Vagina (tissue), 2 donors: ENCODE data around the gene TMEM108. TPM values are rescaled to one million over a fixed set of nuclear protein-coding genes. Genes with fewer than 3 reads are reported as not detected.

ENCODE experiments used
- DNase-seq, 2 donors: peaks; one replicate each; pipeline ENCODE4 v3.0.0-alpha.2; 2017; ENCODE audit errors: extremely low spot score in 2 of 2
- H3K27ac ChIP-seq: fragments of 200-600 bp; sonication (generic); one replicate; pipeline ENCODE4 v1.5.1; 2019
- H3K27me3 ChIP-seq: fragments of 200-600 bp; sonication (generic); one replicate; pipeline ENCODE4 v1.5.1; 2019
- H3K36me3 ChIP-seq, 2 donors: fragments of 200-600 bp; sonication (generic); one replicate each; pipeline ENCODE4 v1.5.1; 2017 to 2019
- H3K4me1 ChIP-seq: fragments of 200-600 bp; sonication (generic); one replicate; pipeline ENCODE4 v1.5.1; 2019
- H3K4me3 ChIP-seq, 2 donors: fragments of 200-600 bp; sonication (generic); 1 replicate in 1 of 2; 2 replicates in 1 of 2; pipeline ENCODE4 v1.5.1; 2016 to 2019
- H3K9me3 ChIP-seq: fragments of 200-600 bp; sonication (generic); one replicate; pipeline ENCODE4 v1.5.1; 2019
- POLR2A ChIP-seq, 2 donors: fragments of 450-650 bp; IDR thresholded peaks; one replicate each; pipeline ENCODE4 v1.6.1; 2017; ENCODE audit warnings: antibody characterized with exemption in 2 of 2, mild to moderate bottlenecking in 2 of 2, moderate library complexity in 2 of 2
- POLR2AphosphoS5 ChIP-seq, 2 donors: sonication (generic); formaldehyde crosslinking; IDR thresholded peaks; one replicate each; pipeline ENCODE4 v1.9.0; 2017; ENCODE audit warnings: antibody characterized with exemption in 2 of 2, mild to moderate bottlenecking in 2 of 2, low read depth in 1 of 2; ENCODE audit not compliant: insufficient read depth in 1 of 2
- intact Hi-C: fragments of 100-400 bp; cut with DNase I; formaldehyde crosslinking; loops from one replicate; pipeline ENCODE4 v1.15.1; 2023
- total RNA-seq: library from RNA; depleted of rRNA; stranded (reverse); fragments of >200 nt; gene quantifications from one replicate; pipeline ENCODE4 v1.2.3, GENCODE V29; 2016
- TF ChIP-seq, protein P1 (sequence below), 3 experiments: fragments of 450-650 bp in 2 of 3; fragments of 200-600 bp in 1 of 3; sonication (generic) in 1 of 3; IDR thresholded peaks; one replicate each; pipeline ENCODE4 v1.5.1; 2017 to 2019; ENCODE audit warnings: antibody characterized with exemption in 3 of 3, mild to moderate bottlenecking in 2 of 3, moderate library complexity in 2 of 3

Gene TMEM108
- total RNA-seq, 1 donor from 2014 or later: 3.2 TPM

GRCh38 chr3:133162670-133163305 lies 124.6 kb downstream of the TMEM108 start:
- intact Hi-C loops: no loop called here
- Histone ChIP-seq H3K9me3 (no peaks in the 10 kb centered on the region), H3K4me1 (no peaks in the 10 kb centered on the region), H3K36me3 (no peaks in the 10 kb centered on the region), H3K27ac (no peak overlapping the region), H3K27me3 (no peaks in the 10 kb centered on the region), H3K4me3 (no peak overlapping the region)
- no peak for TF ChIP-seq POLR2AphosphoS5 (IDR thresholded peaks at IDR 0.05; ENCODE audit: insufficient read depth in 1 of 2, low read depth in 1 of 2)
- TF ChIP-seq POLR2A (IDR thresholded peaks at IDR 0.05): no peak
- TF ChIP-seq, protein P1, sequence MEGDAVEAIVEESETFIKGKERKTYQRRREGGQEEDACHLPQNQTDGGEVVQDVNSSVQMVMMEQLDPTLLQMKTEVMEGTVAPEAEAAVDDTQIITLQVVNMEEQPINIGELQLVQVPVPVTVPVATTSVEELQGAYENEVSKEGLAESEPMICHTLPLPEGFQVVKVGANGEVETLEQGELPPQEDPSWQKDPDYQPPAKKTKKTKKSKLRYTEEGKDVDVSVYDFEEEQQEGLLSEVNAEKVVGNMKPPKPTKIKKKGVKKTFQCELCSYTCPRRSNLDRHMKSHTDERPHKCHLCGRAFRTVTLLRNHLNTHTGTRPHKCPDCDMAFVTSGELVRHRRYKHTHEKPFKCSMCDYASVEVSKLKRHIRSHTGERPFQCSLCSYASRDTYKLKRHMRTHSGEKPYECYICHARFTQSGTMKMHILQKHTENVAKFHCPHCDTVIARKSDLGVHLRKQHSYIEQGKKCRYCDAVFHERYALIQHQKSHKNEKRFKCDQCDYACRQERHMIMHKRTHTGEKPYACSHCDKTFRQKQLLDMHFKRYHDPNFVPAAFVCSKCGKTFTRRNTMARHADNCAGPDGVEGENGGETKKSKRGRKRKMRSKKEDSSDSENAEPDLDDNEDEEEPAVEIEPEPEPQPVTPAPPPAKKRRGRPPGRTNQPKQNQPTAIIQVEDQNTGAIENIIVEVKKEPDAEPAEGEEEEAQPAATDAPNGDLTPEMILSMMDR (IDR thresholded peaks at IDR 0.05): no peak
- DNase-seq: no peak

GRCh38 chr3:133167340-133168024 lies 129.3 kb downstream of the TMEM108 start:
- H3K27me3 ChIP-seq: no peaks in the 10 kb centered on the region
- intact Hi-C loops: no loop called here
- H3K4me1 ChIP-seq: no peaks in the 10 kb centered on the region
- H3K27ac ChIP-seq: no peak overlapping the region
- no peaks in the 10 kb centered on the region for H3K36me3 ChIP-seq
- no peaks in the 10 kb centered on the region for H3K9me3 ChIP-seq
- H3K4me3 ChIP-seq: no peak overlapping the region
- no peak for DNase-seq
- TF ChIP-seq, protein P1 (IDR thresholded peaks at IDR 0.05): no peak
- TF ChIP-seq POLR2AphosphoS5 (IDR thresholded peaks at IDR 0.05; ENCODE audit: insufficient read depth in 1 of 2, low read depth in 1 of 2) (no peak), POLR2A (IDR thresholded peaks at IDR 0.05) (no peak)

GRCh38 chr3:133168025-133168401 lies 129.8 kb downstream of the TMEM108 start:
- no peaks in the 10 kb centered on the region for H3K27me3 ChIP-seq
- H3K27ac ChIP-seq: no peak overlapping the region
- no peaks in the 10 kb centered on the region for H3K4me1 ChIP-seq
- no peaks in the 10 kb centered on the region for H3K36me3 ChIP-seq
- no peak for TF ChIP-seq POLR2AphosphoS5 (IDR thresholded peaks at IDR 0.05; ENCODE audit: insufficient read depth in 1 of 2, low read depth in 1 of 2)
- TF ChIP-seq POLR2A (IDR thresholded peaks at IDR 0.05): no peak
- TF ChIP-seq, protein P1 (IDR thresholded peaks at IDR 0.05): no peak
- no peak for DNase-seq
- no peak overlapping the region for H3K4me3 ChIP-seq
- intact Hi-C loops: no loop called here
- H3K9me3 ChIP-seq: no peaks in the 10 kb centered on the region

DNA sequence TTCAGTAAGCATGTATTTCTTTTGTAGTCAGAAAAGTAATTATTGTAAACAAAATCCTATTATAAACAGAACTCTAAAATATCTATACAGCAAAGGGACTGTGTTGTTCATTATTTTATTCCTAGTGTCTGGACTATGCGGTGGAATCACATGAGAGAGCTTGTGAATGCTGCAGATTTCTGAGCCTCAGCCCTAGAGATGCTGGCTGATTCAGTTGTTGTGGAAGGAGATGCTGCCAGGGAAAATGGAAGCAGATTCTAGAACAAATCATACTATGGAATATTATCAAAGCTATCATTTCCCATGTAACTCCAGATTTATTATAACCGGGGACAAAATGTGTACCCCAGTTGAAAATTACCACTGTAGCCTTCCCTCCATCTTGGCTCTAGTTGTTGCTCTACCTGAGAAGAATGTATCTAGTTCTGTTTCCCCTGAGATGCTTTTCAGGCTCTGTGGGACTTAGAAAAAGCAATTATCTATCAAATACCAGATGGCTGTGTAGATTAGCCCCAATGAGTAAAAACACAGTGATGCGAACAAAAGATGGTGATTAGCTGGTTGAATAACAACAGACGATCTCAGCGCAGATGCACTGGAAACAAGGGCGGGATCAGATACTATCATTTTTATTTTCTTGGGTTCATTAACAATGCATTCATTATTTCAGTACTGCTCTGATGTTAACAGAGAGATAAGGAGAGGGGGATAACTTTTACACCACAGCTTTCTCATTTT lies 131.3 kb downstream of the TMEM108 start:
- Histone ChIP-seq H3K9me3 (no peaks in the 10 kb centered on the region), H3K4me3 (no peak overlapping the region), H3K27ac (no peak overlapping the region), H3K36me3 (no peaks in the 10 kb centered on the region), H3K4me1 (no peaks in the 10 kb centered on the region), H3K27me3 (no peaks in the 10 kb centered on the region)
- no peak for DNase-seq
- no peak for TF ChIP-seq POLR2A (IDR thresholded peaks at IDR 0.05)
- TF ChIP-seq POLR2AphosphoS5 (IDR thresholded peaks at IDR 0.05; ENCODE audit: insufficient read depth in 1 of 2, low read depth in 1 of 2): no peak
- intact Hi-C loops: no loop called here

GRCh38 chr3:133171831-133172230 lies 133.6 kb downstream of the TMEM108 start:
- TF ChIP-seq, protein P1 (IDR thresholded peaks at IDR 0.05): no peak
- TF ChIP-seq POLR2AphosphoS5 (IDR thresholded peaks at IDR 0.05; ENCODE audit: insufficient read depth in 1 of 2, low read depth in 1 of 2) (no peak), POLR2A (IDR thresholded peaks at IDR 0.05) (no peak)
- H3K27ac ChIP-seq: no peak overlapping the region
- no peak for DNase-seq
- H3K4me1 ChIP-seq: no peaks in the 10 kb centered on the region
- intact Hi-C loops: no loop called here
- no peaks in the 10 kb centered on the region for H3K9me3 ChIP-seq
- H3K4me3 ChIP-seq: no peak overlapping the region
- no peaks in the 10 kb centered on the region for H3K27me3 ChIP-seq
- no peaks in the 10 kb centered on the region for H3K36me3 ChIP-seq
